ENCODE measurements around the gene SPATA24. TPM values are rescaled to one million over a fixed set of nuclear protein-coding genes. Genes with fewer than 3 reads are reported as not detected.

SPATA24 gene
- total RNA-seq, 1 experiment from 2014 or later = 9.8 TPM

GRCh38 chr5:139439013-139439903, 35.4 kb upstream of the SPATA24 start, which contains the start of gene DNAJC18:
Gene DNAJC18, minus strand, starts transcription at chr5:139439525. Its CDS starts 80 bp downstream, at chr5:139439445.
- no peaks in the 10 kb centered on the region for H3K27me3 Mint-ChIP-seq (ENCODE audit: insufficient read depth, unreplicated experiment)
- peaks cover 11% of the 10 kb centered on the region for H3K4me1 Mint-ChIP-seq (ENCODE audit: insufficient read depth, unreplicated experiment)
- POLR2A ChIA-PET = interaction anchor here (0.7 to 1.8 kb wide), 18 partner anchors 9 to 222 kb away, joined by 3 to 14 read pairs (median 4); partner anchors contain the start of genes PAIP2, SPATA24, STING1 and UBE2D2
- H3K4me3 Mint-ChIP-seq (ENCODE audit: unreplicated experiment) = peak within 1 kb of the TSS; percentile 89
- no peaks in the 10 kb centered on the region for H3K36me3 Mint-ChIP-seq (ENCODE audit: insufficient read depth, unreplicated experiment)
- BruUV-seq (replicated peaks) = TSS peak; percentile 77
- peak; percentile 92 for DNase-seq (ENCODE audit: unreplicated experiment)
- H3K27ac Mint-ChIP-seq (ENCODE audit: low read depth, unreplicated experiment) = peak within 1 kb of the TSS; percentile 96
- no peak for TF ChIP-seq CTCF (IDR thresholded peaks at IDR 0.05; ENCODE audit: unreplicated experiment)
- H3K9me3 Mint-ChIP-seq (ENCODE audit: unreplicated experiment) = no peaks in the 10 kb centered on the region
- intact Hi-C loops (cut with micrococcal nuclease) = loop anchor here (1.0 kb wide), 1 partner anchor 43 kb away; the partner anchor contains the start of gene STING1
- CTCF ChIA-PET = interaction anchor here (0.6 to 8.3 kb wide), 6 partner anchors 16 to 326 kb away, joined by 3 to 55 read pairs (median 4); no protein-coding TSS in a partner anchor

- Mint-ChIP-seq H3K36me3 (ENCODE audit: insufficient read depth, unreplicated experiment) (no peaks in the 10 kb centered on the region), H3K9me3 (ENCODE audit: unreplicated experiment) (no peaks in the 10 kb centered on the region), H3K27ac (ENCODE audit: low read depth, unreplicated experiment) (peak overlapping the region; percentile 96), H3K4me3 (ENCODE audit: unreplicated experiment) (peak overlapping the region; percentile 89), H3K4me1 (ENCODE audit: insufficient read depth, unreplicated experiment) (peaks cover 11% of the 10 kb centered on the region), H3K27me3 (ENCODE audit: insufficient read depth, unreplicated experiment) (no peaks in the 10 kb centered on the region)
- intact Hi-C loops (cut with micrococcal nuclease) = loop anchor here (1.0 kb wide), 1 partner anchor 44 kb away; the partner anchor contains the start of gene STING1
- no peak for DNase-seq (ENCODE audit: unreplicated experiment)
- CTCF ChIA-PET = interaction anchor here (0.5 to 8.3 kb wide), 6 partner anchors 16 to 670 kb away, joined by 3 to 55 read pairs (median 4); no protein-coding TSS in a partner anchor
- no peak for TF ChIP-seq CTCF (IDR thresholded peaks at IDR 0.05; ENCODE audit: unreplicated experiment)
- POLR2A ChIA-PET = interaction anchor here (0.9 to 1.7 kb wide), 10 partner anchors 35 to 222 kb away, joined by 3 to 14 read pairs (median 6); partner anchors contain the start of genes PAIP2, SPATA24, STING1 and UBE2D2
- no TSS peak for BruUV-seq (replicated peaks)
These were observed 34.8 kb upstream of the SPATA24 start for GRCh38 chr5:139438707-139439012.

GRCh38 chr5:139435676-139436075, 31.8 kb upstream of the SPATA24 start:
- BruUV-seq (replicated peaks) = no TSS peak
- Mint-ChIP-seq H3K9me3 (ENCODE audit: unreplicated experiment) (no peaks in the 10 kb centered on the region), H3K4me1 (ENCODE audit: insufficient read depth, unreplicated experiment) (peaks cover 11% of the 10 kb centered on the region), H3K27ac (ENCODE audit: low read depth, unreplicated experiment) (peak overlapping the region; percentile 46), H3K4me3 (ENCODE audit: unreplicated experiment) (no peak overlapping the region), H3K27me3 (ENCODE audit: insufficient read depth, unreplicated experiment) (no peaks in the 10 kb centered on the region), H3K36me3 (ENCODE audit: insufficient read depth, unreplicated experiment) (peaks cover 10% of the 10 kb centered on the region)
- CTCF ChIA-PET = interaction anchor here (0.6 to 8.3 kb wide), 6 partner anchors 11 to 81 kb away, joined by 3 to 55 read pairs (median 9); no protein-coding TSS in a partner anchor
- intact Hi-C loops (cut with micrococcal nuclease) = no loop called here
- no peak for TF ChIP-seq CTCF (IDR thresholded peaks at IDR 0.05; ENCODE audit: unreplicated experiment)
- DNase-seq (ENCODE audit: unreplicated experiment) = no peak
- POLR2A ChIA-PET = no interaction called here

GRCh38 chr5:139431706-139432105, 27.8 kb upstream of the SPATA24 start:
- Mint-ChIP-seq H3K36me3 (ENCODE audit: insufficient read depth, unreplicated experiment) (peaks cover 27% of the 10 kb centered on the region), H3K4me1 (ENCODE audit: insufficient read depth, unreplicated experiment) (no peaks in the 10 kb centered on the region), H3K9me3 (ENCODE audit: unreplicated experiment) (no peaks in the 10 kb centered on the region), H3K27ac (ENCODE audit: low read depth, unreplicated experiment) (no peak overlapping the region), H3K27me3 (ENCODE audit: insufficient read depth, unreplicated experiment) (no peaks in the 10 kb centered on the region), H3K4me3 (ENCODE audit: unreplicated experiment) (no peak overlapping the region)
- BruUV-seq (replicated peaks) = no TSS peak
- intact Hi-C loops (cut with micrococcal nuclease) = no loop called here
- no peak for TF ChIP-seq CTCF (IDR thresholded peaks at IDR 0.05; ENCODE audit: unreplicated experiment)
- ChIA-PET POLR2A (no interaction called here), CTCF (interaction anchor here (1.7 to 8.3 kb wide), 2 partner anchors 9 to 82 kb away, joined by 8 to 55 read pairs; no protein-coding TSS in a partner anchor)
- no peak for DNase-seq (ENCODE audit: unreplicated experiment)

Measured in MCF 10A (cell line).